Measurements from ENCODE around the gene RAP1B.

The RAP1B gene

GRCh38 chr12:68619541-68619940 lies 8.8 kb downstream of the RAP1B start:
- TF ChIP-seq, protein P1, sequence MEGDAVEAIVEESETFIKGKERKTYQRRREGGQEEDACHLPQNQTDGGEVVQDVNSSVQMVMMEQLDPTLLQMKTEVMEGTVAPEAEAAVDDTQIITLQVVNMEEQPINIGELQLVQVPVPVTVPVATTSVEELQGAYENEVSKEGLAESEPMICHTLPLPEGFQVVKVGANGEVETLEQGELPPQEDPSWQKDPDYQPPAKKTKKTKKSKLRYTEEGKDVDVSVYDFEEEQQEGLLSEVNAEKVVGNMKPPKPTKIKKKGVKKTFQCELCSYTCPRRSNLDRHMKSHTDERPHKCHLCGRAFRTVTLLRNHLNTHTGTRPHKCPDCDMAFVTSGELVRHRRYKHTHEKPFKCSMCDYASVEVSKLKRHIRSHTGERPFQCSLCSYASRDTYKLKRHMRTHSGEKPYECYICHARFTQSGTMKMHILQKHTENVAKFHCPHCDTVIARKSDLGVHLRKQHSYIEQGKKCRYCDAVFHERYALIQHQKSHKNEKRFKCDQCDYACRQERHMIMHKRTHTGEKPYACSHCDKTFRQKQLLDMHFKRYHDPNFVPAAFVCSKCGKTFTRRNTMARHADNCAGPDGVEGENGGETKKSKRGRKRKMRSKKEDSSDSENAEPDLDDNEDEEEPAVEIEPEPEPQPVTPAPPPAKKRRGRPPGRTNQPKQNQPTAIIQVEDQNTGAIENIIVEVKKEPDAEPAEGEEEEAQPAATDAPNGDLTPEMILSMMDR (IDR thresholded peaks at IDR 0.05) = no peak

DNA sequence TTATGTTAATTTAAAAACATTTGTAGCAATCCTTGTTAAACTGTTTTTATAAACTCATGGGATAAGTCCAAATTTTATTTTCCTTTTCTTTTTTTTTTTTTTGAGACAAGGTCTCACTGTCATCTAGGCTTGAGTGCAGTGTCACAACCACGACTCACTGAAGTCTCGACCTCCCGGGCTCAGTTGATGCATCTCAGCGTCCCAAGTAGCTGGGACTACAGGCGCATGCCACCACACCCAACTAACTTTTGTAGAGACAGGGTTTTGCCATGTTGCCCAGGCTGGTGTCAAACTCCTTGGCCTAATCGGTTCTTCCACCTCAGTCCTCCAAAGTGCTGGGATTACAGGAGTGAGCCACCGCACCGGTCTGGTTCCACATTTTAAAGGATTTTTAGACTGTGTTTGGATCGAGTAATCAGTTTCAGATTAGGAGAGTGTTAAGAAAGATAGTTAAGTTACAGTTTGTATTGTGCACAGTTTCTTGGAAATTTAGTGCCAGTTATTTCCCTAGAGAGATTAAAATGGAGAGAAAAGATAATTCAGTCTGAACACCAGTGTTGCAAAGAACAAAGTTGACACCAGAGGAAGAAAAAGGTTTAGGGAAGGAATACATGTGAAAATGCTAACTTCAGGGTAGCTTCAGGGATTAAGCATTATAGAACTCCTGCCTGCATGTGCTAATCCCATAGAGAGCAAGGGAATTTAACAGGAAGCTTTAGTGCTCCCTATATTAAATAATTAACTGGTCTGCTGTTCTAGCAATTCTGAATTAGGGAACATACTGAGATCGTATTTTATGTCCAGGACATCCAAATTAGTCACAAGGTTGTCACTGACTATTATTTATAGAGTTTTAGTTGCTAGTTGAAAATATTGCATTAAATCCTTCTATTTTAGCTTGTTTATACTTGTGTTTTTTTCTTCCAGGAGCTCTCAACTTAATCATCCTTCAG lies 10.1 kb downstream of the RAP1B start:
- TF ChIP-seq, protein P1 (IDR thresholded peaks at IDR 0.05) = no peak

DNA sequence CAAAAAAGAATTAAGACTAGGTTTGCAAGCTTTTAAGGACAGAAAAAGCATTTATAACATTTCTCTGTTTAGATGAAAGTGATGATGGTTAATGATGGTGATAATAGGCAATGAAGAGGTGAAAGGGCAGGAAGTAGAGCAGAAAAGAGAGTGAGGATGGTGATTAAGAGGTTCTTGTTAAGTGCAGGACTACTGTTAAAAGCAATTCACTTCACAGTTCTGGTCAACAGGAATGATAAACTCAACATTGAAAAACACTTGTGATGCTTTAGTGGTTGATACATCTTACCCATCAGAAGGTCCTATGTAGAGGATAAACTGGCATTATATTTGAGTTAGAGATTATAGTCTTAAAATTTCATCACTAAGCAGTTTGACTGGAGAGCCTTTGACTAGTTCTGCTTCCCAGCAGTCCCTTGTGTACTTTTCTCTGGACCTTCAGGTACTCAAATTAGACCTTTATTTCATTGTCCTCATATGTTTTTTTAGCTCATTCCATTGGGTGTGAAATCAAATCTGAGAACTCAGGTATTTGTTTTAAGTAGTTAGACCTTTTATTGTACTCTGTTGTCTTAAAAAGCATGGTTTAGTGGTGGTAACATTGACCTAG lies 10.9 kb downstream of the RAP1B start:
- TF ChIP-seq, protein P1 (IDR thresholded peaks at IDR 0.05) = no peak

DNA sequence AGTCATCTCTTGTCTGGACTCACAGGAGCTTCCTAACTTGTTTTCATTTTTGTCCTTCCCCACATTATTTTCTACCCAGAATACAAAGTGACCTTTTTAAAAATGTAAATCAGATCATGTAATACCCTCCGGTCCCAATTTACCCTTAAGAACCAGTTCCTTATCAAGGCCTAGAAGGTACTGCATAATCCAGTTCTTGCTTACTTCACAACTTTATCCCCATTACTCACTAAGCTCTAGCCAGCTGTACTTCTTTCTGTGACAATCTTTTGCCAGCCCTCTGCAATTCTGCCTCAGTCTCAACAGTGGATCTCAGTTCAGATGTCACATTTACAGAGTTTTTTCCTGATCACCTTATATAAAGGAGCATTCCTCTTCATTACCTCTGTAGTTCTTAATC lies 11.6 kb downstream of the RAP1B start:
- TF ChIP-seq, protein P1 (IDR thresholded peaks at IDR 0.05) = no peak

- TF ChIP-seq, protein P1 (IDR thresholded peaks at IDR 0.05) = no peak
Observed at GRCh38 chr12:68623059-68623458, 12.4 kb downstream of the RAP1B start.

- TF ChIP-seq, protein P1 (IDR thresholded peaks at IDR 0.05) = no peak
Observed at GRCh38 chr12:68623984-68624383, 13.3 kb downstream of the RAP1B start.

- TF ChIP-seq, protein P1 (IDR thresholded peaks at IDR 0.05) = no peak
Observed at GRCh38 chr12:68624933-68625332, 14.2 kb downstream of the RAP1B start.
